ENCODE results near the gene RNASE11. TPM values are rescaled to one million over a fixed set of nuclear protein-coding genes. Genes with fewer than 3 reads are reported as not detected.
A peak's percentile ranks its signal among the peaks of the same experiment; 100 is the strongest.

RNASE11 gene
- polyA plus RNA-seq, 2 of the 4 experiments (the other 2 are of a cell fraction), result not detected

- no peaks in the 10 kb centered on the region for H3K9me3 ChIP-seq
- DNase-seq (ENCODE audit: low read depth in 1 of 2, low spot score in 1 of 2), result peak; percentile 85 to 92
- ChIA-PET POLR2A (no interaction called here), CTCF (interaction anchor here (0.5 to 7.1 kb wide), 63 partner anchors 9 to 1732 kb away, joined by 3 to 67 read pairs (median 4); partner anchors contain the start of genes CCNB1IP1, PARP2, RNASE11 and RNASE4)
- FAIRE-seq, result no peak
- peak; percentile 5 to 24; a peak in 4 of 6 replicates for ATAC-seq
- under 1% methylated on average over 25 of the region's 44 CpGs for WGBS (ENCODE audit: missing lambda C conversion rate)
- peak overlapping the region; percentile 93 for H3K4me3 ChIP-seq
- peak overlapping the region; percentile 88 for H3K4me2 ChIP-seq
- peaks cover 22% of the 10 kb centered on the region for H3K4me1 ChIP-seq
- H3K27ac ChIP-seq, result peak overlapping the region; percentile 66 to 83
- no peak for TF ChIP-seq TFCP2L1 (CRISPR knock-in tag; IDR thresholded peaks at IDR 0.05)
- TF ChIP-seq JUN (IDR thresholded peaks at IDR 0.05), result peak in 1 of 2 experiments; percentile 19; a peak in 1 of 5 replicates
- TF ChIP-seq GATA3 (IDR thresholded peaks at IDR 0.05; ENCODE audit: borderline replicate concordance), result no peak
- TF ChIP-seq CEBPB (IDR thresholded peaks at IDR 0.05), result peak in 1 of 2 experiments; percentile 17; a peak in 1 of 4 replicates
- no peak for TF ChIP-seq USF2 (IDR thresholded peaks at IDR 0.05)
- no peak for TF ChIP-seq ELK1 (IDR thresholded peaks at IDR 0.05; ENCODE audit: low read depth, low read length)
- TF ChIP-seq PBX3 (IDR thresholded peaks at IDR 0.05), result no peak
- no peak for TF ChIP-seq ATOH8 (CRISPR knock-in tag; IDR thresholded peaks at IDR 0.05; ENCODE audit: low read depth)
- no peak for TF ChIP-seq RNF2 (IDR thresholded peaks at IDR 0.05; ENCODE audit: borderline replicate concordance, low read depth)
- no peak for TF ChIP-seq JUNB (IDR thresholded peaks at IDR 0.05)
- TF ChIP-seq ZFP36 (IDR thresholded peaks at IDR 0.05; ENCODE audit: borderline replicate concordance, partially characterized antibody), result no peak
- TF ChIP-seq POLR2A (IDR thresholded peaks at IDR 0.05; ENCODE audit: low read length), result no peak
- TF ChIP-seq ZSCAN20 (CRISPR knock-in tag; IDR thresholded peaks at IDR 0.05), result no peak
- no peak for TF ChIP-seq RFX5 (IDR thresholded peaks at IDR 0.05)
- TF ChIP-seq E2F6 (IDR thresholded peaks at IDR 0.05; ENCODE audit: borderline replicate concordance, low read depth), result no peak
- no peak for TF ChIP-seq CBX8 (IDR thresholded peaks at IDR 0.05)
- no peak for TF ChIP-seq EHMT2 (IDR thresholded peaks at IDR 0.05; ENCODE audit: low read depth)
- TF ChIP-seq ZNF302 (CRISPR knock-in tag; IDR thresholded peaks at IDR 0.05), result no peak
- TF ChIP-seq RAD21 (conservative IDR thresholded peaks at IDR 0.05 in 1 of 2, IDR thresholded peaks at IDR 0.05 in 1 of 2), result peak; percentile 93 to 98
- TF ChIP-seq NPAS2 (CRISPR knock-in tag; IDR thresholded peaks at IDR 0.05; ENCODE audit: borderline replicate concordance), result no peak
- no peak for TF ChIP-seq CHD2 (IDR thresholded peaks at IDR 0.05; ENCODE audit: low read length, partially characterized antibody)
- no peak for TF ChIP-seq HES2 (IDR thresholded peaks at IDR 0.05)
- TF ChIP-seq NFE2L2 (conservative IDR thresholded peaks at IDR 0.05; ENCODE audit: low read length), result no peak
- TF ChIP-seq PHF8 (IDR thresholded peaks at IDR 0.05; ENCODE audit: borderline replicate concordance, low read depth), result no peak
- TF ChIP-seq RCOR1 (IDR thresholded peaks at IDR 0.05; ENCODE audit: low read depth, low read length), result no peak
- TF ChIP-seq CHD4 (IDR thresholded peaks at IDR 0.05; ENCODE audit: borderline replicate concordance), result no peak
- TF ChIP-seq RARB (CRISPR knock-in tag; IDR thresholded peaks at IDR 0.05), result no peak
- no peak for TF ChIP-seq BHLHE40 (IDR thresholded peaks at IDR 0.05; ENCODE audit: low read depth, low read length)
- TF ChIP-seq REST (IDR thresholded peaks at IDR 0.05), result no peak
- no peak for TF ChIP-seq MAFK (IDR thresholded peaks at IDR 0.05; ENCODE audit: partially characterized antibody)
- no peak for TF ChIP-seq FOSB (CRISPR knock-in tag; IDR thresholded peaks at IDR 0.05)
- TF ChIP-seq EHF (CRISPR knock-in tag; IDR thresholded peaks at IDR 0.05), result no peak
- TF ChIP-seq MAX (IDR thresholded peaks at IDR 0.05), result no peak
These were observed 21.6 kb upstream of the RNASE11 start for GRCh38 chr14:20609215-20610001.

Data from A549 (cell line).